ENCODE results near the gene CDKAL1.

Gene CDKAL1

GRCh38 chr6:21158149-21158548 is 623.9 kb downstream of the CDKAL1 start:
- DNase-seq = no peak

GRCh38 chr6:21158873-21159272 is 624.6 kb downstream of the CDKAL1 start:
- no peak for DNase-seq

GRCh38 chr6:21159465-21159864 is 625.2 kb downstream of the CDKAL1 start:
- DNase-seq = no peak

- DNase-seq = no peak
These were observed 627.5 kb downstream of the CDKAL1 start for GRCh38 chr6:21161707-21162106.

GRCh38 chr6:21163110-21163837 is 629.0 kb downstream of the CDKAL1 start:
- DNase-seq = no peak

GRCh38 chr6:21163838-21164180 is 629.6 kb downstream of the CDKAL1 start:
- DNase-seq = no peak

- no peak for DNase-seq
These were observed 630.6 kb downstream of the CDKAL1 start for GRCh38 chr6:21164768-21165326.

GRCh38 chr6:21166754-21167153 is 632.5 kb downstream of the CDKAL1 start:
- no peak for DNase-seq

- no peak for DNase-seq
These were observed 633.5 kb downstream of the CDKAL1 start for GRCh38 chr6:21167790-21168189.

- no peak for DNase-seq
These were observed 637.5 kb downstream of the CDKAL1 start for GRCh38 chr6:21171801-21172200.

GRCh38 chr6:21173031-21173430 is 638.8 kb downstream of the CDKAL1 start:
- DNase-seq = no peak

GRCh38 chr6:21173678-21174077 is 639.4 kb downstream of the CDKAL1 start:
- no peak for DNase-seq

- no peak for DNase-seq
These were observed 641.9 kb downstream of the CDKAL1 start for GRCh38 chr6:21176197-21176596.

GRCh38 chr6:21180155-21180554 is 645.9 kb downstream of the CDKAL1 start:
- DNase-seq = no peak

GRCh38 chr6:21180800-21181337 is 646.6 kb downstream of the CDKAL1 start:
- no peak for DNase-seq

GRCh38 chr6:21181866-21182265 is 647.6 kb downstream of the CDKAL1 start:
- no peak for DNase-seq

GRCh38 chr6:21182589-21182988 is 648.3 kb downstream of the CDKAL1 start:
- no peak for DNase-seq

GRCh38 chr6:21185861-21186478 is 651.7 kb downstream of the CDKAL1 start:
- no peak for DNase-seq

- no peak for DNase-seq
These were observed 652.3 kb downstream of the CDKAL1 start for GRCh38 chr6:21186479-21187055.

- DNase-seq = no peak
These were observed 653.2 kb downstream of the CDKAL1 start for GRCh38 chr6:21187485-21187884.

- DNase-seq = no peak
These were observed 654.4 kb downstream of the CDKAL1 start for GRCh38 chr6:21188505-21189223.

- no peak for DNase-seq
These were observed 655.5 kb downstream of the CDKAL1 start for GRCh38 chr6:21189759-21190158.

- DNase-seq = no peak
These were observed 656.4 kb downstream of the CDKAL1 start for GRCh38 chr6:21190701-21191100.
